AG04449 (cell line): Measurements from ENCODE around the gene C1QL2.

Source experiments
- CTCF ChIA-PET: fragments of 350-600 bp; formaldehyde crosslinking; extraction: SDS; loops from one replicate; lab custom pipeline; 2021; ENCODE audit warnings: antibody characterized with exemption; lab: Yijun Ruan, JAX
- POLR2A ChIA-PET: fragments of 400-600, 350-600 bp; formaldehyde crosslinking; extraction: SDS; loops from one replicate; lab custom pipeline; 2020; ENCODE audit warnings: antibody characterized with exemption, inconsistent platforms; lab: Yijun Ruan, JAX
- DNase-seq: peaks from one replicate; pipeline ENCODE4 v3.0.0-alpha.2; 2010; ENCODE audit warnings: low read depth, low spot score
- H3K4me3 ChIP-seq: 2 replicates; pipeline ENCODE4 v1.5.1; 2011; ENCODE audit warnings: low read depth, mild to moderate bottlenecking, control low read depth, low read length
- TF ChIP-seq, protein P1 (sequence below): IDR thresholded peaks from one replicate; pipeline ENCODE4 v1.5.1; 2011; ENCODE audit warnings: mild to moderate bottlenecking, moderate library complexity, low read length, control low read depth, inconsistent platforms; ENCODE audit not compliant: insufficient read depth; ENCODE audit errors: missing control alignments

Gene C1QL2

DNA sequence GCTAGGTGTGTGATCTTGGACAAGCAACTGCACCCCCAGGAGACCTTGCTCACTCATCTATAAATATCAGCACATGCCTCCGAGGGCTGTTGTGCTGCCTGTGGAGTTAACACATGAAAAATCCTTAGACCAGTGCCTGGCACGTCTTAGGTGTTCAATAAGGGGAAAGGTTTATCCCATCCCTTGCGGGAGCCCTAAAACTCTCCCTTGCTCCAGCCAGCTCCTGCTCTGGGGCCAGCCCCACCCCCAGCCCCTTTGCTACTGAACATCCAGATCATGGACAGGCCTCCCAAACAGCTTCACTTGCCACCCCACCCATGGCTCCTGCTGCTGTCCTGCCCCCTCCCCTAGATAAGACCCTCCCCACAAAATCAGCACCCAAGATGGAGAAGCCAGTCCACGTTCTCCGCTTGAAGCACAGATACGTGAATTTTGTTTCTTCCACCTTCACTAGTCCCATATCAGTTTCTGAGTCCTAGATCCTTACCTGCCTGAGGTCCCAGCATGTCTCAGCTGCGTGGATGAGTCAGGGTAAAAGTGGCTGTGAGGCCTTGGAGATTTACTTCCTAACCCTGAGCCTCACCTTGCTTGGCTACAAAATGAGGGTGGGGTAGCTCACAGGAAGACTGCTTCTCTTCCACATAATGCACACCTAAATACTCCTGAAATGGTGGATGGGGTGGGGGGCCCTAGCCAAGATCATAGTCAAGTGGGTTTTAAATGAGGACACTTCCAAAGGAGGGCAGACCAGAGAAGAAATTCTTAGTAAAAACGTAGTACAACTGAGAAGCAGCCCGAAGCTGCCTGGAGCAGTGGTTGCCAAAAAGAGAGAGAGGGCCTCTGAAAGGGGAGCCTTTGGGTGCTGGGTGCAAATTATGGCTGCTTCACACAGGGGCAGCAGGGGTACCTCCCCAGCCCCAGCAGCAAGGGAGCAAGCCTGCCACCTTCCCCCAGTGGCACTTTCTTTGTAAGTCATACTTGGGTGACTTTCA is 40.4 kb downstream of the C1QL2 start:
- no peak overlapping the region for H3K4me3 ChIP-seq
- DNase-seq, result no peak
- TF ChIP-seq, protein P1, sequence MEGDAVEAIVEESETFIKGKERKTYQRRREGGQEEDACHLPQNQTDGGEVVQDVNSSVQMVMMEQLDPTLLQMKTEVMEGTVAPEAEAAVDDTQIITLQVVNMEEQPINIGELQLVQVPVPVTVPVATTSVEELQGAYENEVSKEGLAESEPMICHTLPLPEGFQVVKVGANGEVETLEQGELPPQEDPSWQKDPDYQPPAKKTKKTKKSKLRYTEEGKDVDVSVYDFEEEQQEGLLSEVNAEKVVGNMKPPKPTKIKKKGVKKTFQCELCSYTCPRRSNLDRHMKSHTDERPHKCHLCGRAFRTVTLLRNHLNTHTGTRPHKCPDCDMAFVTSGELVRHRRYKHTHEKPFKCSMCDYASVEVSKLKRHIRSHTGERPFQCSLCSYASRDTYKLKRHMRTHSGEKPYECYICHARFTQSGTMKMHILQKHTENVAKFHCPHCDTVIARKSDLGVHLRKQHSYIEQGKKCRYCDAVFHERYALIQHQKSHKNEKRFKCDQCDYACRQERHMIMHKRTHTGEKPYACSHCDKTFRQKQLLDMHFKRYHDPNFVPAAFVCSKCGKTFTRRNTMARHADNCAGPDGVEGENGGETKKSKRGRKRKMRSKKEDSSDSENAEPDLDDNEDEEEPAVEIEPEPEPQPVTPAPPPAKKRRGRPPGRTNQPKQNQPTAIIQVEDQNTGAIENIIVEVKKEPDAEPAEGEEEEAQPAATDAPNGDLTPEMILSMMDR, result no peak
- ChIA-PET CTCF (no interaction called here), POLR2A (no interaction called here)

- TF ChIP-seq, protein P1, result no peak
- ChIA-PET CTCF (no interaction called here), POLR2A (no interaction called here)
- H3K4me3 ChIP-seq, result no peak overlapping the region
- no peak for DNase-seq
Measured at GRCh38 chr2:119117408-119117807, 41.1 kb downstream of the C1QL2 start.

GRCh38 chr2:119116411-119117295 is 41.9 kb downstream of the C1QL2 start:
- H3K4me3 ChIP-seq, result no peak overlapping the region
- TF ChIP-seq, protein P1, result no peak
- ChIA-PET CTCF (no interaction called here), POLR2A (no interaction called here)
- DNase-seq, result no peak

DNA sequence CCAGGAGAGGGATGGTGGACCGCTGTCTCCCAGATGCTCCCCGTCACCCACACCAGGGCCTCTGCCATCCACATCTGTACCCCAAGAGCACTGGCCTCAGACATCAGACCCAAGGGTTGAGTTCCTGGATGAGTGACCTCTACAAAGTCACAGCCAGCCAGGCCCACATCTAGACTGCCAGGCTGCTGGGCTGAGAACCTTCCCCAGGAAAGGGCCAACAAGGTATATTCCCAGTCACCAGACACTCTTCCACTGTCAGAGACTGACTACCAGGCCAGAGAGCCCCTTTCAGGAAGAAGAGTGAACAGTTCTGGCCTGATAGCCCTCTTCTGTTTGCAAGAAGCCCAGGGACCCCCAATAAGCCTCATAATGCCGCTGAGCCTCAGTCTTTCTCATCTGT is 44.3 kb downstream of the C1QL2 start:
- ChIA-PET POLR2A (no interaction called here), CTCF (no interaction called here)
- TF ChIP-seq, protein P1, result no peak
- H3K4me3 ChIP-seq, result no peak overlapping the region
- DNase-seq, result no peak

DNA sequence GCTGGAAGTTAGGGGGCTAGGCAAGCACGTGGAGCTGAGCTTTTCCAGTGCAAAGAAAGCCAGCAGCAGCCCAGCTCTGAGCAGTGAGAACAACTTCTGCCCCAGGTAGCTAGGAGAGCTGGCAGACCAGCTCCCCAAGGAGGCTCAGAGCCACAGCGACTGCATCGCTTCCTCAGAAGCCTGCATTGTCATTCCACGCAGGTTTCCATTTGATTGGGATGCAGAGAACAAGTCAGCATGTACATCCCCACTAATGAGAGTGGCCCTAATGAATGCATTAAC is 45.1 kb downstream of the C1QL2 start:
- ChIA-PET POLR2A (no interaction called here), CTCF (no interaction called here)
- no peak for DNase-seq
- TF ChIP-seq, protein P1, result no peak
- H3K4me3 ChIP-seq, result no peak overlapping the region
